Caki2 (cell line): ENCODE measurements around the gene SUMO1. TPM values are rescaled to one million over a fixed set of nuclear protein-coding genes. Genes with fewer than 3 reads are reported as not detected.
"Not testable (repeated sequence)": the region's sequence is repeated elsewhere in the genome, so short reads cannot be mapped to it uniquely, and the experiment has no call there.

Source experiments
- DNase-seq: peaks from one replicate; pipeline ENCODE4 v3.0.0-alpha.2; 2015; ENCODE audit warnings: low read depth
- in situ Hi-C: cut with HindIII; loops from 2 replicates; pipeline ENCODE4 v1.10.0; 2016; ENCODE audit warnings: low sequenced_read_pairs, low pct_unique_long_range_greater_than_20kb, mixed read lengths
- total RNA-seq: library from RNA; depleted of rRNA; stranded (reverse); fragments of >200 nt; shearing (Covaris generic); gene quantifications from 2 replicates; pipeline ENCODE4 v1.2.3, GENCODE V29; 2014; ENCODE audit warnings: low replicate concordance; rRNA removed

The SUMO1 gene
- total RNA-seq = 256 and 266 TPM in 2 replicates

GRCh38 chr2:202238234-202239197, at the start of gene SUMO1:
Gene SUMO1 (minus strand): TSS chr2:202238597. CDS start chr2:202238451, 146 bp downstream.
- peak; percentile 94 for DNase-seq
- in situ Hi-C loops = no loop called here

GRCh38 chr2:202286595-202286994, 48.2 kb upstream of the SUMO1 start:
- in situ Hi-C loops = no loop called here

GRCh38 chr2:202278944-202279343, 40.5 kb upstream of the SUMO1 start:
- in situ Hi-C loops = no loop called here
- DNase-seq = peak; percentile 44

More at GRCh38 chr2:202286595-202286994, 48.2 kb upstream of the SUMO1 start:
- no peak for DNase-seq

- DNase-seq = peak; percentile 65
- in situ Hi-C loops = no loop called here
These were observed 39.8 kb upstream of the SUMO1 start for GRCh38 chr2:202278036-202278760.

GRCh38 chr2:202276078-202276720, 37.8 kb upstream of the SUMO1 start:
- in situ Hi-C loops, DNase-seq: not testable (repeated sequence)

- no peak for DNase-seq
These were observed 32.1 kb upstream of the SUMO1 start for GRCh38 chr2:202270487-202270886.

GRCh38 chr2:202269585-202269984, 31.2 kb upstream of the SUMO1 start:
- in situ Hi-C loops = no loop called here
- DNase-seq = no peak

More at GRCh38 chr2:202270487-202270886, 32.1 kb upstream of the SUMO1 start:
- in situ Hi-C loops = no loop called here

- no peak for DNase-seq
- in situ Hi-C loops = no loop called here
These were observed 29.1 kb upstream of the SUMO1 start for GRCh38 chr2:202267495-202267894.

- in situ Hi-C loops = no loop called here
These were observed 27.3 kb upstream of the SUMO1 start, which contains the start of gene NOP58 for GRCh38 chr2:202265467-202266277. Gene NOP58 (plus strand): TSS chr2:202265763. CDS start chr2:202265942, 179 bp downstream.

GRCh38 chr2:202261531-202261930, 23.1 kb upstream of the SUMO1 start:
- in situ Hi-C loops = no loop called here
- no peak for DNase-seq

More at GRCh38 chr2:202265467-202266277, 27.3 kb upstream of the SUMO1 start, which contains the start of gene NOP58:
- peak; percentile 95 for DNase-seq

- in situ Hi-C loops = no loop called here
- no peak for DNase-seq
These were observed 13.1 kb upstream of the SUMO1 start for GRCh38 chr2:202251494-202251893.

- in situ Hi-C loops = no loop called here
- DNase-seq = peak; percentile 62
These were observed 11.3 kb upstream of the SUMO1 start for GRCh38 chr2:202249521-202250253.

- DNase-seq, in situ Hi-C loops: not testable (repeated sequence)
These were observed 9.3 kb upstream of the SUMO1 start for GRCh38 chr2:202247710-202248109.

GRCh38 chr2:202237787-202238233, 587 bp downstream of the SUMO1 start:
- peak; percentile 54 for DNase-seq
- in situ Hi-C loops = no loop called here

GRCh38 chr2:202221873-202222272, 16.5 kb downstream of the SUMO1 start:
- DNase-seq = no peak
- in situ Hi-C loops = no loop called here

- DNase-seq = no peak
- in situ Hi-C loops = no loop called here
These were observed 23.2 kb downstream of the SUMO1 start for GRCh38 chr2:202215179-202215578.

GRCh38 chr2:202208526-202208925, 29.9 kb downstream of the SUMO1 start:
- in situ Hi-C loops = no loop called here
- no peak for DNase-seq
